ENCODE measurements around the gene ANKRD16. TPM values are rescaled to one million over a fixed set of nuclear protein-coding genes. Genes with fewer than 3 reads are reported as not detected.
A peak's percentile ranks its signal among the peaks of the same experiment; 100 is the strongest.

ANKRD16 gene
- total and polyA plus RNA-seq, 2 of the 8 experiments (the other 6 are each of a cell fraction or from before 2014, with no cell fraction given): 8.2 to 12.7 TPM

DNA sequence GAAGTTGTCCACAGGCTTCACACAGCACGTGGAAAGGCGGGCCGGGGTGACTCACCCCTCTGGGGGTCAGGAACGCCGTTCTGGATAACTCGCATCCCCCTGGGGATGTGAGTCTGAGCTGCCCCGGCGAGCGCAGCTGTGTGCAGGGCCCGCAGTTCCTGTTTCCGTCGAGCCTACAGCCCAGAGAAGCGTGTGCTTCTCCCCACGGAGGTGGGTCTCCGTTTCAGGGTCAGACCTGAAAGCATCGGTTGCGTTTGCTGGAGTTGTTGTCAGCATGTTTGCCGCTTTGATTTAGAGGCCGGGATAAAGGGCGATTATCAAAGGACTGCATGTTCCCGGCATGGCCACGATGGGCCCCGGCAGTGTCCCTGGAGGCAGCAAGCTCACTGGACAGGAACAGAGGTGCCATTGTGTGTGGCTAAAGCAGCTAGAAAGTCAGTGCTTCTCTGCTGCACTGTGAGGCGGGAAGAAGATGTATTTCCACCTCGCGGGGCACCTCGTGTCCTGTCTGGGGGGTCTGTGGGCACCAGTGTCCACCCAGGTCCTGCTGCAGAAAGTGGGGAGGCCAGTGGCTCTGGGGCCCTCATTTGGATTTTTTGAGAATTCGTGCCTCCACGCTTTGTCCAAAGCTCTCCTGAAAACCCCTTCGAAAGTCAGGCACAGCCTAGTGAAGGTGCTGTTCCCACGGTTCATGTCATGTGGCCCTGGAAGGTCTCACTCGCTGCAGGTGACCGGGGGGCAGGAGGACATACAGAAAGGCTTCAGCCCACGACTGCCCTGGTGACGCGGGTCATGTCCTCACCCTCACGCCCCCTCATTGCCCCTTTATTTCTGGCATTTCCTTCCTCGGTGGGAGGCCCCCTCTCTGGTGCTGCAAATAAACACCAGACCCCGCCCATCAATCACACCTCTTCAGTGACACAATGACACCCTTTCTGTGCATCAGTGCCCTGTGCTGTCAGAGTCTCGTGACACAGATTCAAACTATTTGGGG is 49.1 kb downstream of the ANKRD16 start:
- H3K27ac ChIP-seq (ENCODE audit: low read depth, low read length): no peak overlapping the region
- no peak overlapping the region for H3K4me3 ChIP-seq (ENCODE audit: extremely low read depth in 1 of 4, insufficient read depth in 2 of 4, low read depth in 3 of 4, low read length in 4 of 4)
- H4K8ac ChIP-seq (ENCODE audit: extremely low read depth, insufficient read depth, low read length): peak overlapping the region; percentile 41; the same call in 1 of the 2 replicates
- no peak overlapping the region for H2AK5ac ChIP-seq (ENCODE audit: low read depth, low read length)
- H3K27me3 ChIP-seq (replicated peaks in 1 of 4; ENCODE audit: control insufficient read depth in 3 of 4, extremely low read depth in 1 of 4, insufficient read depth in 3 of 4, low read length in 3 of 4): no peaks in the 10 kb centered on the region
- CTCF ChIA-PET (ENCODE audit: partially characterized antibody): interaction anchor here (0.7 to 1.7 kb wide), 4 partner anchors 10 to 37 kb away, joined by 3 to 4 read pairs (median 4); no protein-coding TSS in a partner anchor
- H4K20me1 ChIP-seq (replicated peaks in 1 of 2; ENCODE audit: control insufficient read depth in 1 of 2, insufficient read depth in 2 of 2, low read length in 2 of 2): no peaks in the 10 kb centered on the region
- H3K79me2 ChIP-seq (ENCODE audit: control insufficient read depth in 1 of 2, insufficient read depth in 2 of 2, low read length in 2 of 2): no peaks in the 10 kb centered on the region
- peaks cover 0 to 2% (median 0%) of the 10 kb centered on the region in 4 experiments; a peak in 1 of 7 replicates for H3K4me1 ChIP-seq (replicated peaks in 1 of 4; ENCODE audit: control insufficient read depth in 3 of 4, insufficient read depth in 4 of 4, low read length in 3 of 4)
- H4K5ac ChIP-seq (ENCODE audit: insufficient read length, low read depth, low read length): no peak overlapping the region
- 0 out of 2 replicates have a peak overlapping the region, but pooled peaks have one; percentile 16 for H2BK15ac ChIP-seq (ENCODE audit: low read length)
- no peak overlapping the region for H3K18ac ChIP-seq (ENCODE audit: extremely low read depth, low read length)
- peak overlapping the region; percentile 77; the same call in 1 of the 2 replicates for H2BK12ac ChIP-seq (ENCODE audit: low read depth, low read length)
- no peak overlapping the region; the same call in 1 of the 2 replicates for H2BK5ac ChIP-seq (ENCODE audit: low read depth, low read length)
- DNase-seq (ENCODE audit: low read depth in 1 of 2, low spot score in 2 of 2): no peak
- H3K79me1 ChIP-seq (ENCODE audit: low read depth, low read length): no peaks in the 10 kb centered on the region
- H2AFZ ChIP-seq (ENCODE audit: low read length): 0 out of 2 replicates have a peak overlapping the region, but pooled peaks have one; percentile 49
- no peak for FAIRE-seq
- POLR2A ChIA-PET (ENCODE audit: partially characterized antibody): interaction anchor here (1.1 to 3.0 kb wide), 3 partner anchors 17 to 27 kb away, joined by 3 to 9 read pairs (median 4); partner anchors contain the start of gene GDI2
- no peak overlapping the region for H3K4ac ChIP-seq (replicated peaks; ENCODE audit: insufficient read length, low read depth, low read length)
- 85% methylated on average over 40 of the region's 40 CpGs; no CpG with 5 or more reads in 1 of the 2 experiments for WGBS, 2 experiments (ENCODE audit: extremely low coverage in 1 of 2, insufficient coverage in 1 of 2, insufficient read length in 1 of 2, insufficient replicate concordance in 2 of 2, low coverage in 1 of 2, low lambda C conversion rate in 2 of 2, missing lambda C conversion rate in 1 of 2)
- H2BK20ac ChIP-seq (ENCODE audit: low read length): 0 out of 2 replicates have a peak overlapping the region, but pooled peaks have one; percentile 72
- H4K91ac ChIP-seq (replicated peaks; ENCODE audit: insufficient read length, low read length): no peak overlapping the region
- H3K23ac ChIP-seq (ENCODE audit: insufficient read length): no peak overlapping the region
- H2BK120ac ChIP-seq (replicated peaks; ENCODE audit: low read depth, low read length): no peak overlapping the region
- H3K9ac ChIP-seq (replicated peaks in 1 of 4; ENCODE audit: extremely low read depth in 1 of 4, low read depth in 3 of 4, low read length in 3 of 4): no peak overlapping the region
- no peak overlapping the region for H3K14ac ChIP-seq (ENCODE audit: insufficient read length)
- H3K36me3 ChIP-seq (ENCODE audit: control insufficient read depth in 2 of 4, insufficient read depth in 4 of 4, low read length in 3 of 4): no peaks in the 10 kb centered on the region
- no peaks in the 10 kb centered on the region for H3K23me2 ChIP-seq (ENCODE audit: low read depth, low read length)
- H3K56ac ChIP-seq (replicated peaks; ENCODE audit: insufficient read length, low read depth, low read length): no peak overlapping the region
- no peak overlapping the region for H3K4me2 ChIP-seq (ENCODE audit: insufficient read depth in 1 of 2, low read depth in 2 of 2, low read length in 2 of 2)
- no peaks in the 10 kb centered on the region for H3K9me3 ChIP-seq (ENCODE audit: insufficient read depth in 2 of 2, low read depth in 1 of 2, low read length in 1 of 2)
- TF ChIP-seq CEBPB (IDR thresholded peaks at IDR 0.05; ENCODE audit: low read depth, low read length): no peak
- TF ChIP-seq MAX (IDR thresholded peaks at IDR 0.05): peak; percentile 27; the same call in 1 of the 2 replicates
- peak; percentile 70; the same call in 1 of the 2 replicates for TF ChIP-seq E2F6 (IDR thresholded peaks at IDR 0.05)
- TF ChIP-seq EGR1 (IDR thresholded peaks at IDR 0.05; ENCODE audit: borderline replicate concordance, low read depth, low read length): peak; percentile 30; the same call in 1 of the 2 replicates
- no peak for TF ChIP-seq MAFK (IDR thresholded peaks at IDR 0.05; ENCODE audit: low read depth, low read length)
- no peak for TF ChIP-seq PHF8 (conservative IDR thresholded peaks at IDR 0.05; ENCODE audit: low read depth, low read length)
- no peak for TF ChIP-seq SIN3A (conservative IDR thresholded peaks at IDR 0.05 in 1 of 2, IDR thresholded peaks at IDR 0.05 in 1 of 2; ENCODE audit: low read depth in 1 of 2, low read length in 2 of 2)
